ENCODE results near the gene RHBDL3.

Gene RHBDL3

DNA sequence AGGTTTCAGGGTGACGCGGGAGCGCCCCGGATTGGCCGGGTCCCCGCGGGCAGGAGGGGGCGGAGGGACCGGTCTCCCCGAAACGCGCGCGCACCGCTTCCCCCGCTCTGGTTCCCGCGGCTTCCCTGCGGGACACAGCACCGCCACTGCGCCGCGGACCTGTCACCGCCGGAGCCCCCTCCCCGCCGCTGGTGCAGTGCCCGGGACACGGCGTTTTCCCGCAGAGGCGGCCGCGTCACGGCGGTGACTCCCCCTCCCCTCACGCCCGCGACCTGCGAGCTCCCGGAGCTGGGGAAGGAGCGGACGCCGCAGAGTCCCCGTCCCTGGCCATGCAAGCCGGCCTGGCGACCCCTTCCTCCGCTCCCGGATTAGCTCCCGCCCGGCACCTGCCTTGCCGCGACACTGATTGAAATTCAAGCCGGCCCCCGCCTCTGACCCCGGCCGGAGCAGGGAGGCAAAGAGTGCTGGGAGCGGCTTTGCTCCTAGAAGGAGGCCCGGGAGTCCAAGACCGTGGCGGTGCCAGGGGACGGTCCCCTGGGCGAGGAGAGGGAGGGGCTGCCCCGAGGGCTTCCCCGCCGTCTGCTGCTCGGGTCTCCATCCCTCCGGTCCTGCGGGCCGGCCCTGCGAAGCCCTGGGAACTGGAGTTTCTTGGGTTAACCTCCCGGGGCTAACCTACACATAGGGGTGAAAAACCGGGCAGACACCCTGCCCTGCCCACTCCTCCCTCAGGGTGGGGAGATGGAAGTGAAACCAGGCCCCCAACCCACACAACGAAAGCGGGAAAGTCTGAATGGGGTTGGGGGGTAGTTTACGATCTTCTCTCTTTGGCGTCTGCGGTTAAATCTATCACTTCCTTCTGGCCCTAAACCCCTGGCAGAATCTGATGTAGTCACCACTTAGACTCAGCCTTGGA lies 1.0 kb downstream of the RHBDL3 start:
- no peak for DNase-seq (ENCODE audit: low read depth)

DNA sequence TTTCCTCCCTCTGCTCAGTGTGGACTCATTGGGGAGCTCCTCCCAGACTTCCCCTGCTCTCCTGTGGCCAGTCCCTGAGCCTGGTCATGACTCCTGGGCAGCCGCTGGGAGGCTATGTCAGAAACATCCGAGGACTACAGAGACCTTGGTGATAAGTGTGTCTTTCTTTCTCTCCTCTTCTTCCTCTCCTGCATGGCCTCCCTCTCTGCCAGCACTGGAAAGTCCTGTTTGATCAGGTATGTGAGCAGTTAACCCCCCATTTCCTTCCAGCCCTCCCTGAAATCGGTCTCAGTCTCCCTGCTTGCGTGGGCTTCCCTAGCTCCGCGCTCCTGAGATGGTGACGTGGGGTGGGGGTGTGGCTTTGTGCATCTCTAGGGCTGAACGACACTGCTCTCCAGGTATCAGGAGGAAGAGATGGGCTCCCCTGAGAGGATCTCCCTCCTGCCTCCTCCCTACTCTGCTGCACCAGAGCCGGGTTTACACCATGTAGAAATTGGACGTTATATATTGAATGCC lies 2.1 kb downstream of the RHBDL3 start:
- no peak for DNase-seq (ENCODE audit: low read depth)

DNA sequence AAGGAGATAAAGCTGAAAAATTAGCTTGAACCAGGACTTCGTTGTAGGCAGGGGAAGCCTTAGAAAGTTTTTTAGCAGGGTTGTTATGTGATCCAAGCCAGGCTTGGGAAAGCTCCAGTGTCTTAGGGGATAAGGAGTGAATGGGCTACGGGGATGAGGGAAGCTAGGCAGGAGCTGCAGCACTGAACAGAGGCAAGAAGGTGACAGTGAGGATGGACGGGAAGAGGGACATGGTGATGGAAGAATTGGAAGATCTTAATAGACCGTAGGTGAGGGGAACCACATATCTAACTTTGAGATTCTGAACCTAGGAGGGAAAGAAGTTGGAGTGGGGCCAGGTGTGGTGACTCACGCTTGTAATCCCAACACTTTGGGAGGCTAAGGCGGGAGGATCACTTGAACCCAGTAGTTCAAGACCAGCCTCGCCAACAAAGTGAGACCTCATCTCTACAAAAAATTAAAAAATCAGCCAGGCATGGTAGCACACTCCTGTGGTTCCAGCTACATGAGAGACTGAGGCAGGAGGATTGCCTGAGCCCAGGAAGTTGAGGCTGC lies 3.2 kb downstream of the RHBDL3 start:
- DNase-seq (ENCODE audit: low read depth), result no peak

- no peak for DNase-seq (ENCODE audit: low read depth)
Observed at GRCh38 chr17:32269377-32269776, 3.7 kb downstream of the RHBDL3 start.

- DNase-seq (ENCODE audit: low read depth), result no peak
Observed at GRCh38 chr17:32271844-32272243, 6.2 kb downstream of the RHBDL3 start.

GRCh38 chr17:32274101-32274500 lies 8.5 kb downstream of the RHBDL3 start:
- no peak for DNase-seq (ENCODE audit: low read depth)

- DNase-seq (ENCODE audit: low read depth), result no peak
Observed at GRCh38 chr17:32274643-32275042, 9.0 kb downstream of the RHBDL3 start.

GRCh38 chr17:32275060-32276042 lies 9.7 kb downstream of the RHBDL3 start:
- DNase-seq (ENCODE audit: low read depth), result no peak

- no peak for DNase-seq (ENCODE audit: low read depth)
Observed at GRCh38 chr17:32276171-32276601, 10.6 kb downstream of the RHBDL3 start.

DNA sequence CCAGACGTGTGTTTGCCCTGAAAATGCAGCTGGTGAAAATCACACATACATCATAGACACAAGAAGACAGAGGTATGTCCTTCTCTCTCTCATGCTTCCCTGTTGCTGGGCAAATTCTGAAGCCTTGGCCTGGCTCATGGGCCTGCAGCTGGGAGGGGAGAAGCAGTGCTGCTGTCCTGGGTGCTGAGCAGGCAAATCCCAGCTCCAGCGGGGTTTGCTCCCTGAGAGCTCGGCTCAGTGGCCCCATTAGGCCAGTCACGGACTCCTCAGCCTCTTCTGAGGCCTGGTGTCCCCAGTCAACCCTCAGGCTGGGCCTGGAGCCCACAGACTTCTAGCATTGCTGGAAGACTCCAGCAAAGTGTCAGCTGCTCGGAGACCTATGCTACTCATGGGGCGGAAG lies 11.7 kb downstream of the RHBDL3 start:
- DNase-seq (ENCODE audit: low read depth), result no peak

DNA sequence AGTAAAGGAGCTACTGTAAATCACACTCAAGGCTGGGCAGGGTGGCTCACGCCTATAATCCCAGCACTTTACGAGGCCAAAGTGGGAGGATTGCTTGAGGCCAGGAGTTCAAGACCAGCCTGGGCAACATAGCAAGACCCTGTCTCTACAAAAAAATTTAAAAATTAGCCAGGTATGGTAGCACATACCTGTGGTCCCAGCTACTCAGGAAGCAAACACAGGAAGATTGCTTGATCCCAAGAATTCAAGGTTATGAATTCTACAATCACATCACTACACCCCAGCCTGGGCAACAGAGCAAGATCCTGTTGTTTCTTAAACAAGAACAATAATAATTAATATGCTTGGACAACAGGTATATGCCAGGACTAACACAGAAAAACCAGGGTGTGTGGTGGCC lies 13.2 kb downstream of the RHBDL3 start:
- DNase-seq (ENCODE audit: low read depth), result no peak

GRCh38 chr17:32279891-32280716 lies 14.5 kb downstream of the RHBDL3 start:
- DNase-seq (ENCODE audit: low read depth), result no peak

DNA sequence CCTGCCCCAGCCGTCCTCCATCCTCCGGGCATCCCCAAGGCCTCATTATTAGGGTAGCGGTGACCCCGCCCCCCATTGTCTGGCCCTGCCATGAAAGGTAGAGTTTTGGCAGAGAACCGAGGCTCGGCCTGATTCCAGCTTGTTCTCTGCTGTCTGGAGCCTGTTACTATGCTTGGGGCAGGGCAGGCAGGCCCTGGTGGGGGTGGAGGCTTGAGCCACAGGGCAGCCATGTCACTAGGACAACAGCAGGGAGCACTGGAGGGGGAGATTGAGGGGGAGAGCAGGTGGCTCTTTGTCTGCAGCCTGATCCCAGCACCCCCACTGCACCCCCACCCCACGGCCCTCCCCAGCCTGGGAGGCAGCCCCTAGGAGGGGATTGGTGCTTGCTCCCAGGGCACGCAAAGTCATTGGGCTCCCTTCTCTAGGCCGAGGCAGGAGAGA lies 15.4 kb downstream of the RHBDL3 start:
- DNase-seq (ENCODE audit: low read depth), result no peak

- DNase-seq (ENCODE audit: low read depth), result no peak
Observed at GRCh38 chr17:32283745-32284201, 18.1 kb downstream of the RHBDL3 start.

DNA sequence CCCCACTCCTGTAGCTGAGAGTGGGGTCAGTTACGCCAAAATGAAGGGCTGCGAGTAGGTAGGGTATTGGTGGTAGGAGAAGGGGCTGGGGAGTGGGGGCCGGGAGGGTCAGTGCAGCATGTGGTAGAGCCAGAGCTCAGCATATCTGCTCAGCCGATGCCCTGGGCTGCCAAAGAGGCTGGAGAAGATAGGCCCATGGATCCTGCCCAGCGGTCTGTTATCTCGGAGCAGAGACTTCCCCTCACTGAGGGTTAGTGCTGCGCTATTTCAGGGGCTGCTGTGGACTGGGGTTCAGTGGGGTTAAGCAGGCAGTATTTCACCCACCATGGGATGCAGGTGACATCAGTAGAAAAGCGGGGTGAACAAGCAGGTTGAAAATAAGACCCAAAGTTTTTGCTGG lies 19.7 kb downstream of the RHBDL3 start:
- DNase-seq (ENCODE audit: low read depth), result no peak

- no peak for DNase-seq (ENCODE audit: low read depth)
Observed at GRCh38 chr17:32285746-32286517, 20.3 kb downstream of the RHBDL3 start.

- DNase-seq (ENCODE audit: low read depth), result no peak
Observed at GRCh38 chr17:32286518-32286900, 20.9 kb downstream of the RHBDL3 start.

- DNase-seq (ENCODE audit: low read depth), result no peak
Observed at GRCh38 chr17:32287804-32288511, 22.3 kb downstream of the RHBDL3 start.

- DNase-seq (ENCODE audit: low read depth), result no peak
Observed at GRCh38 chr17:32288615-32289014, 23.0 kb downstream of the RHBDL3 start.

Data from T-helper 22 cell (primary cell).